KMS-11 (cell line): ENCODE data around the gene SMLR1.

Experiments
- H2AFZ ChIP-seq: fragments of 200-600 bp; sonication (generic); 2 replicates; pipeline ENCODE4 v1.6.1; 2016; ENCODE audit warnings: antibody characterized with exemption, mixed run types, low read depth
- H3K27ac ChIP-seq: fragments of 200-600 bp; sonication (generic); 2 replicates; pipeline ENCODE4 v1.6.1; 2016; ENCODE audit warnings: mild to moderate bottlenecking, mixed run types
- H3K27me3 ChIP-seq: fragments of 200-600 bp; sonication (generic); 2 replicates; pipeline ENCODE4 v1.6.1; 2017; ENCODE audit warnings: mild to moderate bottlenecking, low read depth, mixed run types, moderate library complexity; ENCODE audit not compliant: insufficient read depth
- H3K36me3 ChIP-seq: fragments of 200-600 bp; sonication (generic); 2 replicates; pipeline ENCODE4 v1.6.1; 2017; ENCODE audit warnings: mild to moderate bottlenecking, mixed run types; ENCODE audit not compliant: insufficient read depth
- H3K4me1 ChIP-seq: fragments of 200-600 bp; sonication (generic); 2 replicates; pipeline ENCODE4 v1.6.1; 2016; ENCODE audit warnings: mild to moderate bottlenecking, low read depth, mixed run types; ENCODE audit not compliant: poor library complexity, severe bottlenecking
- H3K4me2 ChIP-seq: fragments of 200-600 bp; sonication (generic); 2 replicates; pipeline ENCODE4 v1.7.0; 2016; ENCODE audit warnings: mild to moderate bottlenecking, mixed run types
- H3K4me3 ChIP-seq: fragments of 200-600 bp; sonication (generic); IDR thresholded peaks from 2 replicates; pipeline ENCODE4 v1.6.1; 2017; ENCODE audit warnings: low read depth, low read length, mixed read lengths; ENCODE audit not compliant: insufficient read depth
- H3K79me2 ChIP-seq: fragments of 200-600 bp; sonication (generic); 2 replicates; pipeline ENCODE4 v1.6.1; 2016; ENCODE audit warnings: low read depth, mixed run types; ENCODE audit not compliant: insufficient read depth
- H3K9ac ChIP-seq: fragments of 200-600 bp; sonication (generic); 2 replicates; pipeline ENCODE4 v1.6.1; 2016; ENCODE audit warnings: mild to moderate bottlenecking, mixed run types
- H4K20me1 ChIP-seq: fragments of 200-600 bp; sonication (generic); 2 replicates; pipeline ENCODE4 v1.6.1; 2016; ENCODE audit warnings: mild to moderate bottlenecking, mixed run types; ENCODE audit not compliant: insufficient read depth
- CTCF ChIP-seq: fragments of 200-600 bp; sonication (generic); conservative IDR thresholded peaks from 2 replicates; pipeline ENCODE4 v1.6.1; 2017; ENCODE audit warnings: low read depth, mild to moderate bottlenecking, antibody characterized with exemption, low read length, moderate library complexity, mixed read lengths

The SMLR1 gene

GRCh38 chr6:130827247-130828149 is at the start of gene SMLR1:
Gene SMLR1, plus strand, starts transcription at chr6:130827406. Its CDS starts 8 bp downstream, at chr6:130827414.
- no peaks in the 10 kb centered on the region for H4K20me1 ChIP-seq
- H3K79me2 ChIP-seq, result no peaks in the 10 kb centered on the region
- H3K27me3 ChIP-seq, result no peaks in the 10 kb centered on the region
- no peak within 1 kb of the TSS for H3K4me2 ChIP-seq
- no peak for TF ChIP-seq CTCF
- no peak within 1 kb of the TSS for H3K4me3 ChIP-seq
- no peaks in the 10 kb centered on the region for H3K4me1 ChIP-seq
- H3K27ac ChIP-seq, result no peak within 1 kb of the TSS
- no peaks in the 10 kb centered on the region for H3K36me3 ChIP-seq
- H3K9ac ChIP-seq, result no peak within 1 kb of the TSS
- H2AFZ ChIP-seq, result no peak within 1 kb of the TSS

GRCh38 chr6:130778946-130779657 is 48.1 kb upstream of the SMLR1 start:
- Histone ChIP-seq H3K4me3 (no peak overlapping the region), H4K20me1 (no peaks in the 10 kb centered on the region)

GRCh38 chr6:130779658-130780033 is 47.6 kb upstream of the SMLR1 start:
- Histone ChIP-seq H3K27me3 (no peaks in the 10 kb centered on the region), H3K4me2 (no peak overlapping the region), H3K4me3 (no peak overlapping the region), H3K36me3 (no peaks in the 10 kb centered on the region), H3K4me1 (peaks cover 19% of the 10 kb centered on the region), H3K27ac (no peak overlapping the region), H2AFZ (no peak overlapping the region), H4K20me1 (no peaks in the 10 kb centered on the region), H3K79me2 (no peaks in the 10 kb centered on the region), H3K9ac (no peak overlapping the region)
- TF ChIP-seq CTCF, result no peak

More at GRCh38 chr6:130778946-130779657, 48.1 kb upstream of the SMLR1 start:
- Histone ChIP-seq H3K27ac (no peak overlapping the region), H2AFZ (no peak overlapping the region), H3K4me2 (no peak overlapping the region), H3K79me2 (no peaks in the 10 kb centered on the region), H3K9ac (no peak overlapping the region), H3K27me3 (no peaks in the 10 kb centered on the region), H3K36me3 (no peaks in the 10 kb centered on the region), H3K4me1 (peaks cover 19% of the 10 kb centered on the region)
- no peak for TF ChIP-seq CTCF

GRCh38 chr6:130780122-130780521 is 47.1 kb upstream of the SMLR1 start:
- Histone ChIP-seq H4K20me1 (no peaks in the 10 kb centered on the region), H3K4me1 (peaks cover 19% of the 10 kb centered on the region), H3K79me2 (no peaks in the 10 kb centered on the region), H2AFZ (no peak overlapping the region), H3K4me2 (no peak overlapping the region), H3K36me3 (no peaks in the 10 kb centered on the region), H3K27me3 (no peaks in the 10 kb centered on the region), H3K27ac (no peak overlapping the region), H3K4me3 (no peak overlapping the region), H3K9ac (no peak overlapping the region)
- no peak for TF ChIP-seq CTCF
